GM19372 (cell line): Measurements from ENCODE around the gene SLC37A1.
A peak's percentile ranks its signal among the peaks of the same experiment; 100 is the strongest.

Experiments
- ATAC-seq: cut with Tn5 transposase; IDR thresholded peaks from one replicate; pipeline ENCODE4 v1.9.1; 2021; ENCODE audit warnings: mild to moderate bottlenecking, low read depth, moderate library complexity; ENCODE audit not compliant: unreplicated experiment

SLC37A1 gene

DNA sequence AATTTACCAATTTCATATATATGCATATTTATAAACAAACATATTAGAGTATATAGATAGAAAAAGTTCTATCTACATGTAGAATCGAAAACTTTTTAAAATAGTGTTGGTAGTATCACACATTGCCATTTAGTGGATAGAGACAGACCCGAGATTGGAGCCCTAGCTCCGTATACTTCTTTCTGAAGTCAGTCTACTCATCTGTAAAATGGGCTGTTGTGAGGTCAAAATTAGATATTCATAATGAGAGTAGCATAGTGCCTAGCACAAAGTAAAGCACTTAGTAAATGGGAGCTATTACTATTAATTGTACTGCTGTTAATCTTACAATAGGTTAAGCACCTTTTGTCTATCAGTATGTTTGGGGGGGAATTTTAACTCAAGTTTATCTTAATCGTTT lies 13.4 kb upstream of the SLC37A1 start:
- no peak for ATAC-seq

GRCh38 chr21:42500736-42501135 lies 12.9 kb upstream of the SLC37A1 start:
- no peak for ATAC-seq

- ATAC-seq, result no peak
These were observed 9.9 kb upstream of the SLC37A1 start for GRCh38 chr21:42503711-42504110.

DNA sequence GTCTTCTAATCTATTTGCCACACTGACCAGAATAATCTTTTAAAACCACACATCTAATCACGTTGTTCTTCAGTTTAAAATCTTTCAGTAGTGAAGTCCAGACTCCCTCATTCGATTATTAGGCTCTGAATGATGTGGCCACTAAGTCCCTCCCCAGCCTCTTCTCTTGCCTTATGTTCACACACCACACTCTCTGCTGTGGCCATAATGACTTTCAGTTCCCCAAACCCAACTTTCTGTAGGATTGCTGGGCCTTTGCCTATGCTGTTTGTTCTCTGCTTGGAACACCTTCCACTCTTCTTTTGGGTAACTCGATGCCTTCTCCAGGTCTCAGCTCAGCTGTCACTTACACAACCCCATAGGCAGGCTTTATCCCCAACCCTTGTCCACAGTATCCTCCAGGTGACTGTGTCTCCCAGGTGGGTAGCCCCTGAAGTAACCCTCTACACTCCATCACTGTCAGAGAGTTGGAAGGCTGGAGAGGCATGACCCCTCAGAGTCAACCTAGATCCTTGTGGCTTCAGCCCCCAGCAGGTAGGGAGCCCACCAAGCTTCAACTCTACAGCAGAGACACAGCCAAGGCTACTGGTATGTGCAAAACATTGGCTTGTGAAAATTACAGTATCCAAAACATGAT lies 8.4 kb upstream of the SLC37A1 start:
- peak; percentile 86 for ATAC-seq

- ATAC-seq, result no peak
These were observed 6.2 kb upstream of the SLC37A1 start for GRCh38 chr21:42507418-42507817.

- no peak for ATAC-seq
These were observed 5.3 kb upstream of the SLC37A1 start for GRCh38 chr21:42508371-42508770.

GRCh38 chr21:42509244-42509643 lies 4.4 kb upstream of the SLC37A1 start:
- ATAC-seq, result no peak

- ATAC-seq, result no peak
These were observed 1.2 kb upstream of the SLC37A1 start for GRCh38 chr21:42512346-42513034.

- peak; percentile 50 for ATAC-seq
These were observed 582 bp downstream of the SLC37A1 start for GRCh38 chr21:42513985-42514882.

DNA sequence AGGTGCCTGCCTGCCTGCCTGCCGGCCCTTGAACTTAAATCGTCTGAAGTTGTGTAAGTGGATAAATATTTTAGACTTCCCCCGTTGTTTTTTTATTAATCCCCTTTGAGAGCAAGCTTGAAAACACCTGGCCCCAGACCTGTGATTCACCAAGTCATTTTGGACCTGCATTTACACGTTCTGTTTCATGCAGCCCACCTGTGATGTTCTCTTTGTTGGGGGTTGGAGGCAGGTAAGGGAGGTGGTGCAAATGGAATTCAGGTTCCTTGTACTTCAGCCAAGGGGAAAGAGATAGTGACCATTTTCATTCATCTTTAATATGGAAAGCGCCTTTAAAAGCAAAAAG lies 1.2 kb downstream of the SLC37A1 start:
- no peak for ATAC-seq

DNA sequence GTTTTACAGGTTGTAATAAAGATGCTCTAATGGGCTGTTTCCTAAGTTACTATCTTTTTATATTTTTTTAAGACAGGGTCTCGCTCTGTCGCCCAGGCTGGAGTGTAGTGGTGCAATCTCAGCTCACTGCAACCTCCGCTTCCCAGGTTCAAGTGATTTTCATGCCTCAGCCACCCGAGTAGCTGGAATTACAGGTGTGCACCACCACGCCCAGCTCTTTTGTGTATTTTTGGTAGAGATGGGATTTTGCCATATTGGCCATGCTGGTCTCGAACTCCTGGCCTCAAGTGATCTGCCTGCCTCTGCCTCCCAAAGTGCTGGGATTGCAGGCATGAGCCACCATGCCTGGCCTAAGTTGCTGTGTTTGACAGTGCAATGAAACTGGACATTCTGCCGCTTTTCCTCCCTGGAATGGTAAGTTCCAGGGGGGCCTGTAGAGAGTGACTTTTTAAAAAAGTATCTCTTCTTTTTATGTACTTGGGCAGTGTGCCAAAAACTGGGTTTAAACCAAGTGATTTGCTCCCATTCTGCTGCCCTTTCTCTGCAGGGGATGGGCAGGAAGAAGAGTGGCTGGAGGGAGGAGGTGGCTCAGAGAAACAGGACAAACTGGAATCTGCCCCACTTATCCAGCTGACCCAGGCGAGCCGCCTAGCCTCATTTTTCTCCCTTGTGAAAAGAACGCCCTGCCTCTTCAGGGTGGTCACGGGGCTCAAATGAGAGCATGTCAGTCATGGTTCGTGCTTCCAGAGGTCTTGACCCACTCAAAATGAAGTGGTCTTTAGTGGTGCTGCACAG lies 2.3 kb downstream of the SLC37A1 start:
- ATAC-seq, result no peak

DNA sequence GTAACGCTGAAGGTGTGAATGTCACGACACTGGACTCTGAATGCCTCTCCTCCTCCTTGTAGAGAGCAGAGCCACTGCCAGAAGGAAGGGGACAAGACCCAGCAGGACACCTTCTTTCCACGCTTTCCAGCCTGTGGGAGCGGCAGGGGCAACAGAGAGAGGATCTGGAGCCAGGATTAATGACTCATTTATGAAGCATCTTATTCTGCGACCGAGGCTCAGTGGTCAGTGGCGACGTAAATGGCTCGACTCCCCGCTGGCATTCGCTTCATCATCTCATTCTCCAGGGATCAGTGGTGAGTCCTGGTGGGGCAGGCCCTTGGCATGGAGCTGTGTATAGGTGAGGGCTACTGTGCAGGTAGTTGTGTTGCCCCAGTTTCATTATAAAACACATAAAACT lies 4.6 kb downstream of the SLC37A1 start:
- no peak for ATAC-seq

DNA sequence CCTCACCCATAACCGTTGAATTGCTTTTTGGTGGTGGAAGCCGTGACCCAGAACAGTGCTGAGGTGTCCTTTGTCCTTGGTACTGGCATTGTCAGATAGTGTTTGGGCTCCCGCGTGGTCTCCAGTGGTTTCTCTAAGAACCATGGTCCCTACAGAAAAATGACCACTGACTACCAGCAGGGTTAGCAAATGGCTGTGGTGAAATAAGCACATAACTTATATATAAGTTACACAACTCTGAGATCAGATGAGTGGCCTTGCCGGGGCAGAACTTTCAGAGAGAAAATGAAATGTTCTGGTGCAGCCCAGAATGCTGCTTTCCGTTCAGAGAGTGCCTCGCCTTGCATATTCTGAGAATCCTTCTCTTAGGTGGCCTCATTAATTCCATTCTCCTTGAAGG lies 5.0 kb downstream of the SLC37A1 start:
- no peak for ATAC-seq

- ATAC-seq, result no peak
These were observed 7.1 kb downstream of the SLC37A1 start for GRCh38 chr21:42520628-42521253.

GRCh38 chr21:42521384-42521783 lies 7.7 kb downstream of the SLC37A1 start:
- no peak for ATAC-seq

DNA sequence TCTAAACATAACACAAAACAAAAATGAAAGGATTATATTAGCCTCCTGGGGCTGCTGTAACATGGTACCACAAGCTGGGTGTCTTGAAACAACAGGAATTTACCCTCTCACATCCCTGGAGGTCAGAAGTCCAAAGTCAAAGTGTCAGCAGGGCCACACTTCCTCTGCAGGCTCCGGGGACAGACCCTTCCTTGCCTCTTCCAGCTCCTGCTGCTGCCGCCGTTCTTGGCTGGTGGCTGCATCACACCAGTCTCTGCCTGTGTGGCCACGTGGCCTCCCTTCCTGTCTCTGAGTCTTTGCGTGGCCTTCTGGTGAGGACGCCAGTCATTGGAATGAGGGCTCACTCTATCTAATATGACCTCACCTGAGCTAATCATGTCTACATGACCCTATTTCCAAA lies 8.2 kb downstream of the SLC37A1 start:
- no peak for ATAC-seq

DNA sequence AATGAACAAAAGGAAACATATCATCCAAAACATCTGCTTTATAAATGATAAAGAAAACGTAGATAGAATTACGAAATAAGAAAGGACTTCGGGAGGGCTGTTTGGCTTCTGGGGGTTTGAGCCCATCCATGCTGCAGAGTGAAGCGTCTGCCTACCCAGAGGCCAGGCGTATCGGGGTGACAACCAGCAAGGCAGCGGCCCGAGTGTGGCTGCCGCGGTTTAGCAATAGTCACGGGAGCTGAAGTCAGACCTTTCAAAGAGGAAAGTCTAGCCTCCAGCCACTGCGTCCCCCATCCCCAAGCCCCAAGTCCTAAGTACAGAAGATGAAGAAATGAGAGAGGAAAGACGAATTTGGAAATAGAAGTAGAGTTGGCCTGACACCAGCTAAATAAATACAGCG lies 8.6 kb downstream of the SLC37A1 start:
- ATAC-seq, result no peak

GRCh38 chr21:42522771-42523170 lies 9.1 kb downstream of the SLC37A1 start:
- no peak for ATAC-seq

DNA sequence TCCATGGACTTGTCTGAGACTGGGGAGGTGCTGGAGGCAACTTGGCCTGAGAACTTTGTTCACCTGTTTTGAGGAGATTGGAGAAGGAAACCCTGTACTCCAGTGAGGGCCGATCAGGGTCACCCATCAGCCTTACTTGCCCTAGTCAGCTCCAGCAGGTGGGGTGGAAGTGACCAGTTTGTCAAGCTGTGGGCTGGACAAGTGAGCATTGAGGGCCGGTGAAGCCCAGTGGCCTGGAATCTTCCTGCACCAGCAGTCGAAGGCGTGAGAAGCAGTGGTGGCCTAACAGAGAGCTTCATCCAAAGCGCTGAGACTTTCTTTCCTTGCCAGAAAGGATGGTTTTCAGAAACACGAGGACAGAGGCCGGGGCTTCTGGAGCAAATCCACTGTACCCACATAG lies 9.6 kb downstream of the SLC37A1 start:
- ATAC-seq, result no peak

GRCh38 chr21:42523941-42524340 lies 10.3 kb downstream of the SLC37A1 start:
- ATAC-seq, result no peak
